ENCODE measurements around the gene CPT1A.

DNA sequence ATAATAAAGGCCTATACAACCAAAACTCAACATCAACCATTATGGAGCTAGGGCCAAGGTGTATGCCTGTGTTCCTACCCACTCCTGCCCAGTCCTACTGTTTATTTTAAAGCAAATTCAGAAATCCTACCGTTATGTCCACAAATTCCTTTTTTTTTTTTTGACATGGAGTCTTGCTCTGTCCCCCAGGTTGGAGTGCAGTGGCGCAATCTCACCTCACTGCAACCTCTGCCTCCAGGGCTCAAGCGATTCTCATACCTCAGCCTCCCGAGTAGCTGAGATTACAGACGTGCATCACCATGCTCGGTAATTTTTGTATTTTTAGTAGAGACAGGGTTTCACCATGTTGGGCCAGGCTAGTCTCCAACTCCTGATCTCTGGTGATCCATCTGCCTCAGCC lies 3.1 kb upstream of the CPT1A start:
- no peak for TF ChIP-seq CTCF (IDR thresholded peaks at IDR 0.05 in 2 of 3, conservative IDR thresholded peaks at IDR 0.05 in 1 of 3; ENCODE audit: control insufficient read depth in 2 of 3, extremely low read depth in 1 of 3, insufficient read depth in 1 of 3, low read depth in 3 of 3, low read length in 3 of 3)
- no peak for TF ChIP-seq NFXL1 (IDR thresholded peaks at IDR 0.05; ENCODE audit: borderline replicate concordance)
- no peak for TF ChIP-seq EZH2 (IDR thresholded peaks at IDR 0.05; ENCODE audit: borderline replicate concordance, control insufficient read depth, low read depth, low read length)
- no peak for TF ChIP-seq ASH2L (IDR thresholded peaks at IDR 0.05; ENCODE audit: borderline replicate concordance, low read depth)
- no peak for TF ChIP-seq BCL11A (IDR thresholded peaks at IDR 0.05; ENCODE audit: low read depth, low read length)
